ENCODE measurements around the gene MAP7D2. TPM values are rescaled to one million over a fixed set of nuclear protein-coding genes. Genes with fewer than 3 reads are reported as not detected.

MAP7D2 gene
- total RNA-seq, 1 experiment from 2014 or later, result 1.9 TPM

- Mint-ChIP-seq H3K27ac (no peak overlapping the region), H3K9me3 (peaks cover 43 to 44% of the 10 kb centered on the region in 2 experiments), H3K4me1 (no peaks in the 10 kb centered on the region), H3K27me3 (ENCODE audit: low read depth) (no peaks in the 10 kb centered on the region; the same call in 1 of the 2 replicates), H3K4me3 (no peak overlapping the region), H3K36me3 (ENCODE audit: insufficient read depth in 1 of 3, low read depth in 3 of 3) (peaks cover 7 to 23% (median 17%) of the 10 kb centered on the region in 3 experiments)
- Histone ChIP-seq H3K9me3 (ENCODE audit: control insufficient read depth, low read depth, low read length) (peaks cover 44% of the 10 kb centered on the region), H3K9ac (ENCODE audit: extremely low read depth, insufficient read length, low read length) (no peak overlapping the region), H2BK120ac (ENCODE audit: low read depth, low read length, poor library complexity, severe bottlenecking) (no peak overlapping the region), H4K8ac (replicated peaks; ENCODE audit: insufficient read length, low read depth, low read length) (no peak overlapping the region), H2BK20ac (ENCODE audit: low read depth, low read length, poor library complexity, severe bottlenecking) (no peak overlapping the region), H2AK5ac (ENCODE audit: insufficient read length, low read length) (no peak overlapping the region), H3K4me1 (ENCODE audit: insufficient read depth, low read length) (no peaks in the 10 kb centered on the region), H3K4me2 (ENCODE audit: insufficient read depth, insufficient read length, low read length) (no peak overlapping the region), H3K56ac (ENCODE audit: insufficient read length, low read depth, low read length) (no peak overlapping the region), H3K4ac (ENCODE audit: low read depth, low read length) (no peak overlapping the region), H3K23me2 (ENCODE audit: insufficient read length, low read depth, low read length, poor library complexity, severe bottlenecking) (no peaks in the 10 kb centered on the region), H3K79me1 (ENCODE audit: insufficient read depth, low read depth, low read length, poor library complexity, severe bottlenecking) (no peaks in the 10 kb centered on the region), H4K91ac (ENCODE audit: insufficient read length, low read depth, low read length) (no peak overlapping the region), H3K27me3 (ENCODE audit: insufficient read depth, low read length) (no peaks in the 10 kb centered on the region; the same call in 1 of the 2 replicates), H2BK5ac (ENCODE audit: insufficient read length, low read length) (no peak overlapping the region), H2BK12ac (ENCODE audit: insufficient read length, low read depth, low read length) (no peak overlapping the region), H3T11ph (ENCODE audit: low read length) (no peak overlapping the region), H3K27ac (ENCODE audit: insufficient read length, low read depth, low read length) (no peak overlapping the region), H3K18ac (ENCODE audit: insufficient read length, low read depth, low read length) (no peak overlapping the region), H3K23ac (ENCODE audit: insufficient read length, low read depth, low read length) (no peak overlapping the region), H2AFZ (ENCODE audit: low read length) (no peak overlapping the region), H2BK15ac (ENCODE audit: low read depth, low read length) (no peak overlapping the region), H3K79me2 (ENCODE audit: insufficient read depth, low read length) (no peaks in the 10 kb centered on the region), H4K5ac (ENCODE audit: insufficient read length, low read depth, low read length) (no peak overlapping the region), H3K14ac (ENCODE audit: insufficient read depth, low read length) (no peak overlapping the region), H4K20me1 (ENCODE audit: control insufficient read depth, insufficient read depth, insufficient read length) (no peaks in the 10 kb centered on the region)
- DNase-seq, result no peak
- WGBS (ENCODE audit: extremely low coverage, insufficient read length, low lambda C conversion rate), result no CpG with 5 or more reads among the region's 3 CpGs
- no peak for TF ChIP-seq CTCF (conservative IDR thresholded peaks at IDR 0.05)
These were observed 35.0 kb upstream of the MAP7D2 start for GRCh38 chrX:20151689-20152088.
